ENCODE results near the gene CSK. TPM values are rescaled to one million over a fixed set of nuclear protein-coding genes. Genes with fewer than 3 reads are reported as not detected.
A peak's percentile ranks its signal among the peaks of the same experiment; 100 is the strongest.

The CSK gene
- polyA plus RNA-seq, 1 donor from 2014 or later, result 214 TPM

DNA sequence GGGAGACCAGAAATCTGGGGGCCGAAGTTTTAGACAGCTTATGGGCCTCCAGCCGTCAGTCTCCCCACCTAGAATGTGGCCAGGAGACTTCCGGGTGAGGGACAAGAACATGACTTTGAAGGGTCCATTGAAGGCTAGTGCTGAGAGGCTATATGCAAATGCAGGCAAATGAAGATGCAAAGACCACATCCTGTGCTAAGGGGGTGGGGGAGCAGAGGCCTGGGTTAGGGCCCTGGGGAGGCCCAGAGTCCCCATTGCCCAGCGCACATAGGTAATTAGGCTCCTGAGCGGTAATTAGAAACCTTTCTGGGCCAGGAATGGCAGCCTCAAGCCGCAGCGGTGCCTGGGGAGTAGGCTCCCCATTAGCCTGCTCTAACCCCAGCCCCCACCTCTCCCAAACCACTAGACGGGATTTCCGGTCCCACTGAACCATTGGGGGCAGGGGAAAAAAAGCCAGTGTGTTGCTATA, 6.8 kb downstream of the CSK start:
- Mint-ChIP-seq H3K36me3 (peaks cover 14% of the 10 kb centered on the region), H3K4me3 (peak overlapping the region; percentile 94 to 98 (median 96)), H3K4me1 (peaks cover 43 to 65% (median 61%) of the 10 kb centered on the region in 3 donors), H3K9me3 (no peaks in the 10 kb centered on the region), H3K27me3 (peaks cover 3% of the 10 kb centered on the region), H3K27ac (peak overlapping the region; percentile 94 to 100 (median 99))

DNA sequence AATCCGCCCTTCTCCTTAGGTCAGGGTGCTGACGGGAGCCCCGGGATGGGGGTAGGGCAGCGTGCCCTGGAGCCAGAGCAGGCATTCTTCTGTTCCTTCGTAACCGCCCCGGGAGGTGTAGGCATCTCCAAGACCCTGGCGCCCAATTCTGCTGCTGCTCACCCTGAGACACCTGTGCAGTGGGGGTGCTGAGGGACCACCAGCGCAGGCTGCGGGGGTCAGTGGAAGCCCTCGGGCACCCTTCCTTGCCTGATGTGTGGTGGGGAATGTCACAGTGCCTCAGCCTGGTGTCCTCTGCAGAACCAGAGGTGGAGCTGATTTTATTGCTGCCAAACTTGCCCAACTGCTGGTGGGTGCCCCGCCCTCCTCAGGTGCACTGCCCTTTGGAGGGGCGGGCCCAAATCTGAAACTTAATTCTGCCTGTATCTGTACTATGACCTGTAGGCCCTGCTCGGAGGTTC, 7.3 kb downstream of the CSK start:
- Mint-ChIP-seq H3K27ac (peak overlapping the region; percentile 94 to 100 (median 99)), H3K27me3 (peaks cover 3% of the 10 kb centered on the region), H3K4me3 (peak overlapping the region; percentile 94 to 98 (median 96)), H3K36me3 (peaks cover 14% of the 10 kb centered on the region), H3K9me3 (no peaks in the 10 kb centered on the region), H3K4me1 (peaks cover 44 to 65% (median 61%) of the 10 kb centered on the region in 3 donors)

DNA sequence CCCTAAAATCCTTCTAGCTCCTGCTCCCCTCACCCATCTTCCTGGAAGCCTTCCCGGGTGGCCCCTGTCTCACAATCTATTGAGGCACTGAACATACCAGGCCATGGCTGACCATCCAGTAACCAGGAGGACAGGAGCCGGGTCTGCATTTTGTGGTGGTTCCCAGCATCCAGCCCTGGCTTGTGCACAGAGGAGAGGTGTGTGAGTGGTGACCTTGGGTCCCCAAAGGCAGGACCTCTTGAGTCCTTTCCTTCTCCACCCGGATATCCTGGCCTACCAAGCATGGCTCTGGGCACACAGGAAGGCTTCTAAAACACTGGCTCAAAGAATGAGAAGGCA, 7.8 kb downstream of the CSK start:
- Mint-ChIP-seq H3K27ac (peak overlapping the region; percentile 94 to 100 (median 99)), H3K27me3 (peaks cover 3% of the 10 kb centered on the region), H3K4me3 (peak overlapping the region; percentile 94 to 98 (median 96)), H3K36me3 (peaks cover 14% of the 10 kb centered on the region), H3K9me3 (no peaks in the 10 kb centered on the region), H3K4me1 (peaks cover 46 to 64% (median 62%) of the 10 kb centered on the region in 3 donors)

DNA sequence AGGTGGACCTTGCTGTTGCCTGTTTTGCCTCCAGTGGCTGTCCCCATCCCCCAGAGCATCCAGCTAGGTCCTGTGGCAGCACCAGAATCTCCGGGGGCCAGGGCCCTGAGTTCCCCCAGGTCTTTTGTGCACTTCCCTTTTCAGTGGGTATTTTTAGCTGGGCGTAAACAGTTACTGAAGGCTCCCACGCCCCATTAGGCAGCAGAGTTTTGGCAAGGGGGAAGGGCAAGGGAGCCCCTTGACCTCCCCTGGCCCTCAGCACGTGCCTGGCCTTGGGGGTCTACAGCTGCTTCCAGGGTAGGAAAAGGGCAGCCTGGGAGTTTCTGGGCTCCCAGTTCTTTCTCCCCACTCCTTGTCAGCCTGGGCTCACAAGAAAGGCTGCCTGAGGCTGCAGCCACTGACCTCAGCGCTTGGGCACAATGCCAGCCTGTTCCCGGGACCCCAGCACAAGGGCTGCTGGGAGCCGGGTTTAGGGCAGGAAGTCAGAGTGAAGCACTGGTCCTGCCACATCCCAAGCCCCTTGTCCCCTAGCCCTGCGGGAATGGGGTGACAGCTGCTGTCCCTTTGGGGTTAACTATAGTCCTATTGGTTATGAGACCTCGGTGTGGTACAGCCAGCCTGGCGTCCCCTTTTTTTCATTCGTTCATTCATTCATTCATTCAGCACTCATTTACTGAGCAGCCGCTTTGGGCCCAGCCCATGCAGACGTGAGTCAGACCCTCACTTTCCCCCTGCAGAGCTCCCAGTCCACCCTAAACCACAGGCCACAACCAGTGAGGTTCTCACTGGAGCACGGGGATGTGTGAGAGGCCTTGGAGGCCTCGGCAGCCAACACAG, 8.4 kb downstream of the CSK start:
- peak overlapping the region; percentile 94 to 98 (median 96) for H3K4me3 Mint-ChIP-seq
- peaks cover 47 to 64% (median 61%) of the 10 kb centered on the region in 3 donors for H3K4me1 Mint-ChIP-seq
- no peaks in the 10 kb centered on the region for H3K9me3 Mint-ChIP-seq
- peaks cover 3% of the 10 kb centered on the region for H3K27me3 Mint-ChIP-seq
- peaks cover 14% of the 10 kb centered on the region for H3K36me3 Mint-ChIP-seq
- H3K27ac Mint-ChIP-seq, result peak overlapping the region; percentile 94 to 100 (median 99)

DNA sequence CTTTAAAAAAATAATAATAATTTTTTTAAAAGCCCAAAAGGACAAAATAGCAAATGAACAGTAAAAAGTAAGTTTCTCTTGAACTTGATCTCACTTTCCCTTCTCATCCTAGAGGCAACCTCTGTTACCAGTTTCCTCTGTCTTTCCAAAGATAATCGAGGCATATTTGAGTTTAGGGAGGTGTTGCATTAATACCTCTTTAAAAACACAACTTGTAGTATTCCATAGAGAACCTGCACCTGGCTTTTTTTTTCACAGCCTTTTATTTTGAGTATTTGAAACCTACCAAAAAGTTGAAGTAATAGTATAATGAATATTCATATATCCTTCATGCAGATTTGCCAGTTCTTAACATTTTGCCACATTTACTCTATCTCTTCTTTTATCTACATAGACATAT, 9.1 kb downstream of the CSK start:
- Mint-ChIP-seq H3K9me3 (no peaks in the 10 kb centered on the region), H3K27ac (peak overlapping the region; percentile 73 to 99 (median 94)), H3K27me3 (peaks cover 3% of the 10 kb centered on the region), H3K4me1 (peaks cover 52 to 65% (median 60%) of the 10 kb centered on the region in 3 donors), H3K36me3 (peaks cover 15% of the 10 kb centered on the region), H3K4me3 (peak overlapping the region; percentile 76 to 94 (median 90))

DNA sequence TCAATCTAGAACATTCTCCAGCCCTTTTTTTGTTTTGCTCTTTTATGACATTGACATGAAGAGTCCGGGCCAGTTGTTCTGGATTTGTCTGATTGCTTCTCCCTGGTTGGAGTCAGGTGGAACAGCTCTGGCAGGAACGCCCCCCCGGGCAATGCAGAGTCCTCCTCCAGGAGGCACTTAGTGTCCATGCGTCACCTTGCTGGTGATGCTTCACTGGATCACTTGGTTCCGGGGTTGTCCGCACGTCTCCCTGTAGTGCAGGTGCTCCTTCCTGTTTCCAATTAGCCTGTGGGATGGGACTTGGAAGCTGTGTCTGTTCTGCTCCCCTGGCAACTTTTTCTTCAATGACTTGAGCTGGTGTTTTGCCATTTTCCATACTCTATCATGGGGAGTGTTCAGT, 9.8 kb downstream of the CSK start:
- no peaks in the 10 kb centered on the region for H3K9me3 Mint-ChIP-seq
- peaks cover 3% of the 10 kb centered on the region for H3K27me3 Mint-ChIP-seq
- H3K27ac Mint-ChIP-seq, result peak overlapping the region; percentile 93 to 99 (median 94)

DNA sequence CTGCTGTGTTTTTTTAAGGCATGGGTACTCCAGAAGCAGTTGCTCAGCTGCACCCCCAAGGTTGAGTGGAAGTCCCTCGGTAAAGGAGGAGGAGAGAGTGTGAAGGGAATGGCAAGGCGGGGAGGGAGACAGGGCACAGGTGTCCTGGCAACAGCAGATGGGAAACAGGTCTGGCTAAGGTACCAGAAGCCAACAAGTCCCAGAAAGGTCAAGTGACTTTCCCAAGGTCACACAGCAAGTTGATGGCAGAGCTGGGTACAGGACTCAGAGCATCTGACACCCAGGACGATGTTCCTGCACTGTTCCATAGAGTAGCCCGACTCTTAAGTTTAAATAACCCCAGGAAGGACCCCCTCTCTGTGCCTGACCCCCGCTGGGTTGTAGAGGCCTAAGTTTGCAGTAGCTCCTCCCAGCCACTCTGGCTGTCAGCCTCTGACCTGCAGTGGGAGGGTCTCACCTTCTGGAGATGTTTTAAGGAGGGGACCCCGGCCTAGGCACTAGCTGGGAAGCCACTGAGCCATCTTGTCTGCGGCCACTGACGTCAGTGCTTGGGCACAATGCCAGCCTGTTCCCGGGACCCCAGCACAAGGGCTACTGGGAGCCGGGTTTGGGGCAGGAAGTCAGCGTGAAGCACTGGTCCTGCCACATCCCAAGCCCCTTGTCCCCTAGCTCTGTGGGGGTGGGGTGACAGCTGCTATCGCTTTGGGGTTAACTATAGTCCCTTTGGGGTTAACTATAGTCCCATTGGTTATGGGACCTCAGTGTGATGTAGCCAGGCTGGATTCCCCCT, 10.5 kb downstream of the CSK start:
- Mint-ChIP-seq H3K27me3 (peaks cover 3% of the 10 kb centered on the region), H3K4me1 (peaks cover 57 to 68% (median 60%) of the 10 kb centered on the region in 3 donors), H3K27ac (peak overlapping the region; percentile 93 to 99 (median 94)), H3K9me3 (no peaks in the 10 kb centered on the region), H3K36me3 (peaks cover 18% of the 10 kb centered on the region), H3K4me3 (peak overlapping the region; percentile 76 to 94 (median 90))

More for the DNA sequence above, 9.8 kb downstream of the CSK start:
- Mint-ChIP-seq H3K4me3 (peak overlapping the region; percentile 76 to 94 (median 90)), H3K4me1 (peaks cover 57 to 71% (median 63%) of the 10 kb centered on the region in 3 donors), H3K36me3 (peaks cover 18% of the 10 kb centered on the region)

DNA sequence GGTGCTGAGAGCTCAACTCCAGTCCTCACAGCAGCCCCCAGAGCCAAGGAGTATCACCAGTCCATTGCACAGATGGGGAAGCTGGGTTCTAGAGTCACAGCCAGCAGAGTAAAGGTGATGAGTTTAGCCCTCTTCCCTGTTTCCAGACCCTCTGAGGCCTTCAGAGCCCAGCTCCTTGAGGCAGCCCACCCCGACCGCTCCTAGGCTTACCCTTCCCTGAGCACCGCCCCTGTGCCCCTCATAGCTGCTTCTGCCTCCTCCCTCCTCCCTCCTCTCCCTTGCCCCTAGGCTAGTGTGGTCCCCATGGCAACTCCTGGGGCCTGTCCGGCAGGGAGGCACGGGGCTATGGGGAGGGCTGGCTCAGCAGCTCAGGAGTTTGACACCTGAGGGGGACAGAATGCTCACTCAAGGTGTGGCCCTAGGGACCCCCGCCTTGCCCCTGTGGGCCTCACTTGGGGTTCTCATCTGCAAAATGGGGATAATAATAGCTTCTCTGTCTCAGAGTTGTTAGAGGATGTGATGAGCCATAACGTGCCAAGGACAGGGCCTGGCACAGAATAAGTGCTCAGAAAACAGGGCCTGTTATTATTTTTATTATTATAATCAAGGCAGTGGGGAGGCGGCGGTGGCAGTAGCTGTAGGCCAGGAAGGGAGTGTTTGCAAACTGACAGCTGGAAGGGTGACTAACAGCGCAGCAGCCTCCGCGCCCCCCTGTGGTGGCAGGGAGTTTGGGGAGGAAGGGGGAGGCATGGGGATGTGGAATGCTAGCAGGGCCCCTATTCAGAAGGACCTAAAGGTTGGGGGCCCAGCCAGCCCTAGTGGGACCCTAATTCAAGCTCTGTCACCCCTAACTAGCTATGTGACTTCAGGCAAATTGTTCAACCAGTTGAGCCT, 11.5 kb downstream of the CSK start:
- Mint-ChIP-seq H3K36me3 (peaks cover 17% of the 10 kb centered on the region), H3K27me3 (peaks cover 3% of the 10 kb centered on the region), H3K9me3 (no peaks in the 10 kb centered on the region), H3K27ac (peak overlapping the region; percentile 63 to 94 (median 92)), H3K4me3 (peak overlapping the region; percentile 76 to 94 (median 90)), H3K4me1 (peaks cover 60 to 70% (median 63%) of the 10 kb centered on the region in 3 donors)

DNA sequence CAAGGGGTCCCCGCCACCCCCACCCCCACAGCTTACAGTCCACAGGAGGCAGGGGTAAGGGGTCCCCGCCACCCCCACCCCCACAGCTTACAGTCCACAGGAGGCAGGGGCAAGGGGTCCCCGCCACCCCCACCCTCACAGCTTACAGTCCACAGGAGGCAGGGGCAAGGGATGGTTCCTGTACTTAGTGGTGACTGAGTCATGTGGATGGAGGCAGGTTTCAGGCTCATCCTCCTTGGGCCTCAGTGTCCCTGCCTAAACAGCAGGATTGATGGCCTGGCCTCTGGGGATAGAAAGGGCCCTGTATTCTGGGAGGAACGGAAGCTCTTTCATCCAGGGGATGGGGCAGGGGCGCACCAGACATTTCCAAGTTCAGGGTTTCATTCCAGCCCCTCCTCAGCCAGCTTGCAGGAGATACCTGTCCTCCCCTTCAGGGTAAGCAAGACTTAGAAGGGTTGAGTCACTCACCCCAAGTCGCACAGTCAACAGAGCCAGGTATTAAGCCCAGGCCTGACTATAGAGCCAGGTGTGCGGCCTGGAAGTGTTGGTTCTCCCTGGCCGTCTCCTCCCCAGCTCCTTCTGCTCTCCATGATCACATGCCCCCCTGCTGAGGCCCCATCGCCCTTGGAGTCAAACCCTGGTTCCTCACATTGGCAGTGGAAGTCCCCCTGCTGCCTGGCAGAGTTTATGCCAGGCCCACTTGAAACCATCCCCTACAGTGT, 12.5 kb downstream of the CSK start:
- no peaks in the 10 kb centered on the region for H3K9me3 Mint-ChIP-seq
- peaks cover 3% of the 10 kb centered on the region for H3K27me3 Mint-ChIP-seq
- H3K27ac Mint-ChIP-seq, result peak overlapping the region; percentile 47 to 90 (median 86)
- H3K4me3 Mint-ChIP-seq, result peak overlapping the region in 3 of 4 donors; percentile 57 to 87 (median 84)
- peaks cover 65 to 70% (median 66%) of the 10 kb centered on the region in 3 donors for H3K4me1 Mint-ChIP-seq
- peaks cover 14% of the 10 kb centered on the region for H3K36me3 Mint-ChIP-seq

DNA sequence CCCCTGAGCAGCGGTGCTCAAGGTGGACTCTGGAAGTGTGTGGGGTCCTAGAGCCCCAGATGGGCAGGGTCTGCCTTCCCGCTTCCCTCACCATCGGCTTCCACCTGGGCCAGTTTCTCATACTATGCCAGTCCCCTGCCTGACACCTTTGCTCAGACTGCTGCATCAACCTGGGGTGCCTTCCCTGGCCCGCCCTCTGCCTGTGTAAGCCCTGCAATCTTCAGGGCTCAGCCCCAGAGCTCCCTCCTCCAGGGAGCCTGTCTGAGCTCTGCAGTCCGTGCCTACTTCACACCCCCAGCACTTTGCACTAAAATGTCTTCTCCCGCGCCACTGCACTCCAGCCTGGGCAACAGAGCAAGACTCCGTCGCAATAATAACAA, 13.1 kb downstream of the CSK start:
- H3K4me3 Mint-ChIP-seq, result peak overlapping the region in 3 of 4 donors; percentile 57 to 87 (median 84)
- no peaks in the 10 kb centered on the region for H3K9me3 Mint-ChIP-seq
- H3K4me1 Mint-ChIP-seq, result peaks cover 66 to 72% (median 66%) of the 10 kb centered on the region in 3 donors
- H3K27me3 Mint-ChIP-seq, result peaks cover 3% of the 10 kb centered on the region
- peak overlapping the region; percentile 47 to 90 (median 86) for H3K27ac Mint-ChIP-seq
- peaks cover 13% of the 10 kb centered on the region for H3K36me3 Mint-ChIP-seq

DNA sequence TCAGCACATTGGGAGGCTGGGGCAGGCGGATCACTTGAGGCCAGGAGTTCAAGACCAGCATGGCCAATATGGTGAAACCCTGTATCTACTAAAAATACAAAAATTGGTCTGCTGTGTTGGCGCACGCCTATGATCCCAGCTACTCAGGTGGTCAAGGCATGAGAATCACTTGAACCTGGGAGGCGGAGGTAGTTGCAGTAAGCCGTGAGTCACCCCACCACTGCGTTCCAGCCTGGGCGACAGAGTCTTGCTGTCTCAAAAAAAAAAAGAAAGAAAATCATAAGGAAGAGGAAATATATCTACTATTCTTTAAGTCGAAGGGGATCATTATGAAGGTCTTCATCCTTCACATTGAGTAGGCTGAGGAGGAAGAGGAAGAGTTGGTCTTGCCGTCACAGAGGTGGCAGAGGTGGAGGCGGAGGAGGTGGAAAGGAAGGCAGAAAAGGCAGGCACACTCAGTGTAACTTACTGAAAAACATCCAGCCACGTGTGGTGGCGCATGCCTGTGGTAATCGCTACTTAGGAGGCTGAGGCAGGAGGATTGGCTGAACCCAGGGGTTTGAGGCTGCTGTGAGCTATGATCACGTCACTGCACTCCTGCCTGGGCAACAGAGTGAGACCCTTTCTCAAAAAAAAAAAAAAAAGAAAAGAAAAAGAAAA, 14.2 kb downstream of the CSK start:
- Mint-ChIP-seq H3K27ac (peak overlapping the region; percentile 47 to 99 (median 86)), H3K4me3 (peak overlapping the region; percentile 47 to 90 (median 72)), H3K36me3 (peaks cover 13% of the 10 kb centered on the region), H3K9me3 (no peaks in the 10 kb centered on the region), H3K27me3 (no peaks in the 10 kb centered on the region), H3K4me1 (peaks cover 66 to 69% (median 68%) of the 10 kb centered on the region in 3 donors)

DNA sequence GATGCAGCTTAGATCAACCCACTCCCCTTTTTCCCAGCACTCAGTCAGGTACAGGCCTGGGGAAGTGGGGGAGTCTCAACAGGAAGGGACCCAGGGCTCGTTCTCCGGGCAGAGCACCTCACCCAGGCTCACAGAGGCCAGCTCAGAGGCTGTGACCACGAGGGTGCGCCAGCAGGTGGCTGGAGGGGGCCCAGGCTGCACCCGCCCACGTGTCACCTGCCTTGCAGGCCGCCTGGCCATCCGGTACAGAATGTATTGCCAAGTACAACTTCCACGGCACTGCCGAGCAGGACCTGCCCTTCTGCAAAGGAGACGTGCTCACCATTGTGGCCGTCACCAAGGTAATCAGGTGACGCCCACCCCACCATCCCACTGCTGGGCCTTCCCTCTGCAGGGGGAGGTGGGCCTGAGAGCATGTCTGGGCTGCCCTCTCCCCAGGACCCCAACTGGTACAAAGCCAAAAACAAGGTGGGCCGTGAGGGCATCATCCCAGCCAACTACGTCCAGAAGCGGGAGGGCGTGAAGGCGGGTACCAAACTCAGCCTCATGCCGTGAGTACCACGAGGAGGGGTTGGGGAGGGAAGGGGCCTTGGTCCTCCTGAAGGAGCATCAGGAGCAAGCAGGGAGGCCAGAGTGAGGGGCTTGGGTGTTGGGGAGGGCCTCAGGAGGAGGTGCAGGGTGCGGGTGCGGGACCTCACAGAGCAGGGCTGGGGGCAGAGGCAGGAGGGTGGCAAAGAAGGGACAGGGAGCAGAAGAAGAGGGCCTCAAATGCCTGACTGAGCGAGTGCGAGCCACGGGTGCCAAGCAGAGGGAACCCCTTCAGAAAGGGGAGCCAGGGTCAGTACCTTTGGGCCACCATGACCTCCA, 16.7 kb downstream of the CSK start:
- Mint-ChIP-seq H3K4me3 (peak overlapping the region in 3 of 4 donors; percentile 79 to 93 (median 86)), H3K27me3 (no peaks in the 10 kb centered on the region), H3K4me1 (peaks cover 46 to 49% (median 46%) of the 10 kb centered on the region in 3 donors), H3K9me3 (no peaks in the 10 kb centered on the region), H3K36me3 (peaks cover 4% of the 10 kb centered on the region), H3K27ac (peak overlapping the region; percentile 90 to 96 (median 92))
